Hepatocyte (in vitro differentiated cells): ENCODE data around the gene TWSG1. TPM values are rescaled to one million over a fixed set of nuclear protein-coding genes. Genes with fewer than 3 reads are reported as not detected.

Experiments
- DNase-seq: peaks from one replicate; pipeline ENCODE4 v3.0.0-alpha.2; 2016; ENCODE audit warnings: low spot score
- H2AFZ ChIP-seq: fragments of 200-600 bp; sonication (generic); 2 replicates; pipeline ENCODE4 v1.6.0; 2016; ENCODE audit warnings: antibody characterized with exemption, mild to moderate bottlenecking
- H3K27ac ChIP-seq: fragments of 200-600 bp; sonication (generic); 2 replicates; pipeline ENCODE4 v1.5.1; 2016; ENCODE audit warnings: mild to moderate bottlenecking
- H3K27me3 ChIP-seq: fragments of 200-600 bp; sonication (generic); 2 replicates; pipeline ENCODE4 v1.6.1; 2016
- H3K36me3 ChIP-seq: fragments of 200-600 bp; sonication (generic); replicated peaks from 2 replicates; pipeline ENCODE4 v1.5.1; 2016; ENCODE audit warnings: low read depth; ENCODE audit not compliant: insufficient read depth
- H3K4me1 ChIP-seq: fragments of 200-600 bp; sonication (generic); 2 replicates; pipeline ENCODE4 v1.5.1; 2016; ENCODE audit warnings: mild to moderate bottlenecking, moderate library complexity; ENCODE audit not compliant: insufficient read depth
- H3K4me2 ChIP-seq: fragments of 200-600 bp; sonication (generic); 2 replicates; pipeline ENCODE4 v1.6.0; 2016
- H3K4me3 ChIP-seq: fragments of 200-600 bp; sonication (generic); 2 replicates; pipeline ENCODE4 v1.5.1; 2016; ENCODE audit warnings: mild to moderate bottlenecking
- H3K79me2 ChIP-seq: fragments of 200-600 bp; sonication (generic); 2 replicates; pipeline ENCODE4 v1.6.0; 2017; ENCODE audit warnings: mild to moderate bottlenecking
- H3K9me2 ChIP-seq: fragments of 200-600 bp; sonication (generic); replicated peaks from 2 replicates; pipeline ENCODE4 v1.6.0; 2017; ENCODE audit warnings: mild to moderate bottlenecking; ENCODE audit not compliant: insufficient read depth
- H3K9me3 ChIP-seq: fragments of 200-600 bp; sonication (generic); 2 replicates; pipeline ENCODE4 v1.5.1; 2016; ENCODE audit warnings: low read depth, mild to moderate bottlenecking
- H4K20me1 ChIP-seq: fragments of 200-600 bp; sonication (generic); 2 replicates; pipeline ENCODE4 v1.6.0; 2016; ENCODE audit warnings: mild to moderate bottlenecking; ENCODE audit not compliant: insufficient read depth, poor library complexity, severe bottlenecking
- CTCF ChIP-seq: fragments of 200-600 bp; sonication (generic); IDR thresholded peaks from 2 replicates; pipeline ENCODE4 v1.5.1; 2016; ENCODE audit warnings: antibody characterized with exemption, mild to moderate bottlenecking; ENCODE audit not compliant: poor library complexity
- EZH2 ChIP-seq: fragments of 200-600 bp; sonication (generic); IDR thresholded peaks from 2 replicates; pipeline ENCODE4 v1.6.1; 2016; ENCODE audit warnings: antibody characterized with exemption, mild to moderate bottlenecking, borderline replicate concordance
- EZH2phosphoT487 ChIP-seq: fragments of 200-600 bp; sonication (generic); IDR thresholded peaks from one replicate; pipeline ENCODE4 v1.6.1; 2018; ENCODE audit warnings: antibody characterized with exemption, mild to moderate bottlenecking, low read depth, moderate library complexity; ENCODE audit not compliant: unreplicated experiment, severe bottlenecking
- WGBS: methylation state at CpG from one replicate; pipeline ENCODE4 v1.1.6; 2016; ENCODE audit warnings: low lambda C conversion rate; ENCODE audit errors: missing lambda C conversion rate; 5-methylcytosine and 5-hydroxymethylcytosine counted together
- polyA plus RNA-seq: library from polyadenylated mRNA; unstranded; fragments of >200 nt; fragmentation: Nextera tagmentation; extraction: Ambion mirVana; gene quantifications from 2 replicates; pipeline ENCODE4 v1.2.1, GENCODE V29; 2016
- total RNA-seq: library from RNA; depleted of rRNA; stranded (reverse); fragments of >200 nt; gene quantifications from 2 replicates; pipeline ENCODE4 v1.2.3, GENCODE V29; 2014

TWSG1 gene
- total and polyA plus RNA-seq, 2 experiments from 2014 or later: 36.7 to 61.4 TPM

- Histone ChIP-seq H2AFZ (no peak overlapping the region), H3K79me2 (peaks cover 13% of the 10 kb centered on the region), H3K27ac (no peak overlapping the region), H3K27me3 (no peaks in the 10 kb centered on the region), H3K36me3 (no peaks in the 10 kb centered on the region), H3K4me2 (no peak overlapping the region), H3K4me3 (no peak overlapping the region), H3K9me2 (no peaks in the 10 kb centered on the region), H3K4me1 (no peaks in the 10 kb centered on the region), H4K20me1 (no peaks in the 10 kb centered on the region), H3K9me3 (no peaks in the 10 kb centered on the region)
- TF ChIP-seq CTCF (no peak), EZH2phosphoT487 (no peak), EZH2 (no peak)
- 94% methylated on average over 2 of the region's 2 CpGs for WGBS
- DNase-seq: no peak
Observed at GRCh38 chr18:9356976-9357375, 22.4 kb downstream of the TWSG1 start.

- H2AFZ ChIP-seq: no peak overlapping the region
- no peaks in the 10 kb centered on the region for H3K9me2 ChIP-seq
- H3K9me3 ChIP-seq: no peaks in the 10 kb centered on the region
- no peak for TF ChIP-seq CTCF
- TF ChIP-seq EZH2: no peak
- DNase-seq: no peak
- peaks cover 4% of the 10 kb centered on the region for H3K79me2 ChIP-seq
- H3K4me1 ChIP-seq: peaks cover 10% of the 10 kb centered on the region
- WGBS: 78% methylated on average over 4 of the region's 4 CpGs
- no peaks in the 10 kb centered on the region for H3K36me3 ChIP-seq
- H3K4me2 ChIP-seq: no peak overlapping the region
- no peaks in the 10 kb centered on the region for H4K20me1 ChIP-seq
- no peaks in the 10 kb centered on the region for H3K27me3 ChIP-seq
- no peak overlapping the region for H3K27ac ChIP-seq
- no peak overlapping the region for H3K4me3 ChIP-seq
Observed at GRCh38 chr18:9359796-9360195, 25.2 kb downstream of the TWSG1 start.

DNA sequence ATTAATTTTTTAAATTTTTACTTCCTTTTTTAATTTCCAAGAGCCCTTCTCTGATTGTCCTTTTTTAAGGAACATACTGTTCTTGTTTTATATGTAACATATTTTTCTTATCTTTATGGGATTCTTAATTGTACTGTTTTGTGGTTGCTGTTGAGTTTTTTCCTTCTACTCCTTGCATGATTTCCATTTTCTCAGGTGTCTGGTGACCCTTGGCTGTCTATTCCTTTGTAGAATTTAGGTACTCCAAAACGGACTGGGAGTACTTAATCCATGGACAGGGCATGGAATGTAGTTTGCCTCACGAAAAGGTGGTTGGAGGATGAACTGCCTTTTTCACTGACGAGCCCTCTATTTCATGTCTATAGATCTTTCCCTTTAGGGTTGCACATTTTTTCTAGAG lies 26.6 kb downstream of the TWSG1 start:
- H3K9me2 ChIP-seq: no peaks in the 10 kb centered on the region
- TF ChIP-seq EZH2: no peak
- TF ChIP-seq EZH2phosphoT487: no peak
- TF ChIP-seq CTCF: no peak
- no peaks in the 10 kb centered on the region for H3K36me3 ChIP-seq
- H3K27ac ChIP-seq: no peak overlapping the region
- peaks cover 10% of the 10 kb centered on the region for H3K4me1 ChIP-seq
- no peaks in the 10 kb centered on the region for H4K20me1 ChIP-seq
- H3K4me2 ChIP-seq: no peak overlapping the region
- H3K9me3 ChIP-seq: no peaks in the 10 kb centered on the region
- H3K79me2 ChIP-seq: no peaks in the 10 kb centered on the region
- no peaks in the 10 kb centered on the region for H3K27me3 ChIP-seq
- WGBS: 75% methylated on average over 3 of the region's 3 CpGs
- no peak for DNase-seq
- H3K4me3 ChIP-seq: no peak overlapping the region
- H2AFZ ChIP-seq: no peak overlapping the region

- TF ChIP-seq CTCF (no peak), EZH2phosphoT487 (no peak), EZH2 (no peak)
- H3K27me3 ChIP-seq: no peaks in the 10 kb centered on the region
- WGBS: 76% methylated on average over 1 of the region's 1 CpG
Observed at GRCh38 chr18:9362869-9363268, 28.3 kb downstream of the TWSG1 start.

More at GRCh38 chr18:9362869-9363268, 28.3 kb downstream of the TWSG1 start:
- H3K9me3 ChIP-seq: no peaks in the 10 kb centered on the region
- H2AFZ ChIP-seq: no peak overlapping the region
- H3K4me2 ChIP-seq: peak overlapping the region; percentile 24
- no peaks in the 10 kb centered on the region for H3K79me2 ChIP-seq
- H3K4me3 ChIP-seq: no peak overlapping the region
- H3K27ac ChIP-seq: peak overlapping the region; percentile 19
- peaks cover 10% of the 10 kb centered on the region for H3K4me1 ChIP-seq
- no peaks in the 10 kb centered on the region for H3K9me2 ChIP-seq
- H3K36me3 ChIP-seq: peaks cover 4% of the 10 kb centered on the region
- H4K20me1 ChIP-seq: no peaks in the 10 kb centered on the region
- peak; percentile 7 for DNase-seq
